GM18505 (cell line): Measurements from ENCODE around the gene HLA-DPA1.
A peak's percentile ranks its signal among the peaks of the same experiment; 100 is the strongest.
"Not testable (repeated sequence)": the region's sequence is repeated elsewhere in the genome, so short reads cannot be mapped to it uniquely, and the experiment has no call there.

Source experiments
- ATAC-seq: cut with Tn5 transposase; IDR thresholded peaks from one replicate; pipeline ENCODE4 v1.9.1; 2021; ENCODE audit not compliant: unreplicated experiment
- POLR2A ChIP-seq: IDR thresholded peaks from 4 replicates; pipeline ENCODE4 v1.6.1; 2011; ENCODE audit warnings: borderline replicate concordance; ENCODE audit not compliant: insufficient read depth, insufficient read length; ENCODE audit errors: extremely low read depth

Gene HLA-DPA1

GRCh38 chr6:33105386-33105785, 31.9 kb upstream of the HLA-DPA1 start:
- no peak for TF ChIP-seq POLR2A
- ATAC-seq, result no peak

- no peak for TF ChIP-seq POLR2A
- no peak for ATAC-seq
Observed at GRCh38 chr6:33104887-33105286, 31.4 kb upstream of the HLA-DPA1 start.

GRCh38 chr6:33103776-33104175, 30.3 kb upstream of the HLA-DPA1 start:
- ATAC-seq, result no peak
- TF ChIP-seq POLR2A, result no peak

GRCh38 chr6:33101121-33101737, 27.8 kb upstream of the HLA-DPA1 start:
- ATAC-seq, result not testable (repeated sequence)

GRCh38 chr6:33095681-33096080, 22.2 kb upstream of the HLA-DPA1 start:
- TF ChIP-seq POLR2A, result no peak
- ATAC-seq, result no peak

- TF ChIP-seq POLR2A, result no peak
- ATAC-seq, result no peak
Observed at GRCh38 chr6:33093855-33094254, 20.4 kb upstream of the HLA-DPA1 start.

GRCh38 chr6:33092385-33092784, 18.9 kb upstream of the HLA-DPA1 start:
- no peak for TF ChIP-seq POLR2A
- no peak for ATAC-seq

GRCh38 chr6:33091957-33092356, 18.5 kb upstream of the HLA-DPA1 start:
- no peak for ATAC-seq
- no peak for TF ChIP-seq POLR2A

GRCh38 chr6:33088931-33089620, 15.6 kb upstream of the HLA-DPA1 start:
- no peak for ATAC-seq
- TF ChIP-seq POLR2A, result peak; percentile 67

GRCh38 chr6:33088258-33088930, 14.9 kb upstream of the HLA-DPA1 start:
- no peak for TF ChIP-seq POLR2A
- no peak for ATAC-seq

GRCh38 chr6:33085627-33086026, 12.2 kb upstream of the HLA-DPA1 start:
- ATAC-seq, result no peak
- no peak for TF ChIP-seq POLR2A

- no peak for TF ChIP-seq POLR2A
- no peak for ATAC-seq
Observed at GRCh38 chr6:33082702-33083101, 9.3 kb upstream of the HLA-DPA1 start.

- TF ChIP-seq POLR2A, result no peak
- no peak for ATAC-seq
Observed at GRCh38 chr6:33081098-33081824, 7.8 kb upstream of the HLA-DPA1 start.
